PC-3 (cell line): ENCODE data around the gene SLC41A3. TPM values are rescaled to one million over a fixed set of nuclear protein-coding genes. Genes with fewer than 3 reads are reported as not detected.

ENCODE experiments used
- ATAC-seq: fragments of 200-7000 bp; cut with Tn5 transposase; 2 replicates; pipeline ENCODE4 v1.9.1; 2020; ENCODE audit warnings: mild to moderate bottlenecking, moderate library complexity
- BruUV-seq: library from RNA; stranded (reverse); fragments of 400-500 nt; replicated peaks from 2 replicates; lab custom pipeline; 2021; lab: Mats Ljungman, UMichigan
- CTCF ChIA-PET: fragments of 300-600 bp; sonication (Branson Sonifier 250); formaldehyde crosslinking; loops from one replicate; lab custom pipeline; 2022; ENCODE audit warnings: antibody characterized with exemption; lab: Charles Lee
- POLR2A ChIA-PET: fragments of 300-600 bp; sonication (Branson Sonifier 250); formaldehyde crosslinking; loops from one replicate; lab custom pipeline; 2022; ENCODE audit warnings: antibody characterized with exemption; ENCODE audit not compliant: unreplicated experiment; lab: Charles Lee
- DNase-seq: peaks from one replicate; pipeline ENCODE4 v3.0.0-alpha.2; 2015
- H2AFZ ChIP-seq: fragments of 300-600 bp; sonication (generic); 2 replicates; pipeline ENCODE4 v1.6.0; 2016; ENCODE audit warnings: antibody characterized with exemption, low read length
- H3F3A ChIP-seq: fragments of 300-600 bp; sonication (generic); one replicate; pipeline ENCODE4 v1.6.0; 2017; ENCODE audit warnings: antibody characterized with exemption, low read length, control low read depth, mild to moderate bottlenecking; ENCODE audit not compliant: unreplicated experiment
- H3K27ac ChIP-seq: fragments of 300-600 bp; sonication (generic); 2 replicates; pipeline ENCODE4 v1.5.1; 2016; ENCODE audit warnings: mild to moderate bottlenecking, low read length
- H3K27me3 ChIP-seq: fragments of 300-600 bp; sonication (generic); 2 replicates; pipeline ENCODE4 v1.6.1; 2016; ENCODE audit warnings: low read length, mixed read lengths
- H3K36me3 ChIP-seq: fragments of 300-600 bp; sonication (generic); 2 replicates; pipeline ENCODE4 v1.6.1; 2016; ENCODE audit warnings: low read depth, mixed run types, low read length, mixed read lengths
- H3K4me1 ChIP-seq: fragments of 300-600 bp; sonication (generic); 2 replicates; pipeline ENCODE4 v1.5.1; 2016; ENCODE audit warnings: low read length; ENCODE audit not compliant: insufficient read depth
- H3K4me2 ChIP-seq: fragments of 300-600 bp; sonication (generic); 2 replicates; pipeline ENCODE4 v1.6.0; 2016; ENCODE audit warnings: low read length
- H3K4me3 ChIP-seq: fragments of 300-600 bp; sonication (generic); 2 replicates; pipeline ENCODE4 v1.5.1; 2016; ENCODE audit warnings: mild to moderate bottlenecking, low read length, mixed read lengths
- H3K79me2 ChIP-seq: fragments of 300-600 bp; sonication (generic); 2 replicates; pipeline ENCODE4 v1.6.1; 2017; ENCODE audit warnings: low read length, mixed read lengths
- H3K9ac ChIP-seq: fragments of 300-600 bp; sonication (generic); 2 replicates; pipeline ENCODE4 v1.6.0; 2016; ENCODE audit warnings: mild to moderate bottlenecking, low read length
- H3K9me2 ChIP-seq: fragments of 300-600 bp; sonication (generic); replicated peaks from 2 replicates; pipeline ENCODE4 v1.6.1; 2016; ENCODE audit warnings: mixed run types, low read length, mixed read lengths
- H3K9me3 ChIP-seq: fragments of 300-600 bp; sonication (generic); 2 replicates; pipeline ENCODE4 v1.6.1; 2016; ENCODE audit warnings: low read length, mixed read lengths
- H4K20me1 ChIP-seq: fragments of 300-600 bp; sonication (generic); 2 replicates; pipeline ENCODE4 v1.6.1; 2016; ENCODE audit warnings: low read length, mixed read lengths
- CTCF ChIP-seq: fragments of 300-600 bp; sonication (generic); conservative IDR thresholded peaks from 2 replicates; pipeline ENCODE4 v1.5.1; 2017; ENCODE audit warnings: antibody characterized with exemption, low read depth, mild to moderate bottlenecking, low read length
- EZH2 ChIP-seq: fragments of 300-600 bp; sonication (generic); IDR thresholded peaks from one replicate; pipeline ENCODE4 v1.6.1; 2017; ENCODE audit warnings: antibody characterized with exemption, mild to moderate bottlenecking, low read length; ENCODE audit not compliant: unreplicated experiment
- EZH2phosphoT487 ChIP-seq: fragments of 300-600 bp; sonication (generic); IDR thresholded peaks from 2 replicates; pipeline ENCODE4 v1.6.1; 2018; ENCODE audit warnings: mild to moderate bottlenecking, antibody characterized with exemption, low read length, borderline replicate concordance
- intact Hi-C: fragments of 100-400 bp; cut with micrococcal nuclease; formaldehyde crosslinking; loops from 2 replicates; pipeline ENCODE4 v1.9.0; 2023
- total RNA-seq: library from RNA; depleted of rRNA; stranded (reverse); fragments of >200 nt; gene quantifications from 2 replicates; pipeline ENCODE4 v1.2.3, GENCODE V29; 2014

The SLC41A3 gene
- total RNA-seq, 1 experiment from 2014 or later = 29.8 TPM

- H3K4me3 ChIP-seq = no peak overlapping the region
- no peaks in the 10 kb centered on the region for H3K9me2 ChIP-seq
- H3K27ac ChIP-seq = no peak overlapping the region
- DNase-seq (no peak), ATAC-seq (no peak)
- TF ChIP-seq EZH2 = no peak
- TF ChIP-seq CTCF = no peak
- TF ChIP-seq EZH2phosphoT487 = no peak
- H3K9me3 ChIP-seq = no peaks in the 10 kb centered on the region
- H4K20me1 ChIP-seq = no peaks in the 10 kb centered on the region
- no peaks in the 10 kb centered on the region for H3K27me3 ChIP-seq
- no peaks in the 10 kb centered on the region for H3K79me2 ChIP-seq
- intact Hi-C loops = no loop called here
- H3K4me2 ChIP-seq = no peak overlapping the region
- H3F3A ChIP-seq = no peaks in the 10 kb centered on the region
- H3K4me1 ChIP-seq = no peaks in the 10 kb centered on the region
- ChIA-PET CTCF (no interaction called here), POLR2A (no interaction called here)
- H3K9ac ChIP-seq = no peak overlapping the region
- H2AFZ ChIP-seq = no peak overlapping the region
- no TSS peak for BruUV-seq
- H3K36me3 ChIP-seq = no peaks in the 10 kb centered on the region
These were observed 18.0 kb downstream of the SLC41A3 start for GRCh38 chr3:126065876-126066275.

GRCh38 chr3:126064627-126065258 is 19.2 kb downstream of the SLC41A3 start:
- H3K79me2 ChIP-seq = no peaks in the 10 kb centered on the region
- ATAC-seq (no peak), DNase-seq (no peak)
- POLR2A ChIA-PET = no interaction called here
- H4K20me1 ChIP-seq = no peaks in the 10 kb centered on the region
- no peaks in the 10 kb centered on the region for H3K27me3 ChIP-seq
- H3K36me3 ChIP-seq = no peaks in the 10 kb centered on the region
- BruUV-seq = no TSS peak
- no peak overlapping the region for H3K9ac ChIP-seq
- no peaks in the 10 kb centered on the region for H3K4me1 ChIP-seq
- CTCF ChIA-PET = no interaction called here
- H3F3A ChIP-seq = no peaks in the 10 kb centered on the region
- H2AFZ ChIP-seq = no peak overlapping the region
- H3K9me2 ChIP-seq = no peaks in the 10 kb centered on the region
- TF ChIP-seq CTCF (no peak), EZH2 (no peak), EZH2phosphoT487 (no peak)
- H3K4me2 ChIP-seq = no peak overlapping the region
- intact Hi-C loops = no loop called here
- no peak overlapping the region for H3K27ac ChIP-seq
- no peaks in the 10 kb centered on the region for H3K9me3 ChIP-seq
- H3K4me3 ChIP-seq = no peak overlapping the region

GRCh38 chr3:126063358-126063965 is 20.5 kb downstream of the SLC41A3 start:
- no peaks in the 10 kb centered on the region for H3F3A ChIP-seq
- intact Hi-C loops = no loop called here
- no peaks in the 10 kb centered on the region for H3K9me2 ChIP-seq
- no peaks in the 10 kb centered on the region for H4K20me1 ChIP-seq
- H3K9me3 ChIP-seq = no peaks in the 10 kb centered on the region
- H3K27ac ChIP-seq = no peak overlapping the region
- ChIA-PET POLR2A (no interaction called here), CTCF (no interaction called here)
- no peaks in the 10 kb centered on the region for H3K27me3 ChIP-seq
- no peak for DNase-seq
- no peak overlapping the region for H3K4me3 ChIP-seq
- no peak for ATAC-seq
- no peaks in the 10 kb centered on the region for H3K36me3 ChIP-seq
- H3K79me2 ChIP-seq = no peaks in the 10 kb centered on the region
- BruUV-seq = no TSS peak
- no peak overlapping the region for H3K4me2 ChIP-seq
- no peaks in the 10 kb centered on the region for H3K4me1 ChIP-seq
- no peak overlapping the region for H2AFZ ChIP-seq
- no peak overlapping the region for H3K9ac ChIP-seq
- no peak for TF ChIP-seq EZH2phosphoT487
